ENCODE measurements around the gene PLB1.

DNA sequence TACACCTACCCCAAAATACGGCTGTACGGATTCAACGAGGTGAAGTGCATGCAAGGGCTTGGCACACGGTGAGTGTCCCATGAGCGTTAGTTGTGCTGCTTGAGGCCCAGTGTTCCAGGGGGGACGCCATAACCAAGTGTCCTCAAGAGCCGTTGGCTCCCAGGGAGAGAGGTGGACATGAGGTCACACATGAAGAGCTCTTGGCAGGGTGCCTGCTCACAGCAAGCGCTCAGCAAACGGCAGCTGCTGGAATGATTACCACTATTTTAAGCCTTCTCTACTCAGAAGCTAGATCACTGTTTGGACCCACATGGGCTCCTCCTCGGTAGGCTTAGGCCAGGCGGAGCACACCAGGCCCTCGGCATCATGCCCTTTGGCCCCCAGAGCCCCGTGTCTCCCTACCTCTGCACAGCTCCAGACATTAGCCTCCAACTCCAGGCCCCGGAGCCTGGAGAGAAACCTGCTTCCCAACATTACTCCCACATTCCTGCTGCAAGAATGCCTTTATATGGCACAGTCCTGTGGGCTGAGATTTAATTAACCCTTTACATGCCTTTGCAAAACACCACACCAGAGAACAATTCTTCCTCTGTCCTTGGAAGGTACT is 187.3 kb downstream of the PLB1 start:
- TF ChIP-seq, protein P1, sequence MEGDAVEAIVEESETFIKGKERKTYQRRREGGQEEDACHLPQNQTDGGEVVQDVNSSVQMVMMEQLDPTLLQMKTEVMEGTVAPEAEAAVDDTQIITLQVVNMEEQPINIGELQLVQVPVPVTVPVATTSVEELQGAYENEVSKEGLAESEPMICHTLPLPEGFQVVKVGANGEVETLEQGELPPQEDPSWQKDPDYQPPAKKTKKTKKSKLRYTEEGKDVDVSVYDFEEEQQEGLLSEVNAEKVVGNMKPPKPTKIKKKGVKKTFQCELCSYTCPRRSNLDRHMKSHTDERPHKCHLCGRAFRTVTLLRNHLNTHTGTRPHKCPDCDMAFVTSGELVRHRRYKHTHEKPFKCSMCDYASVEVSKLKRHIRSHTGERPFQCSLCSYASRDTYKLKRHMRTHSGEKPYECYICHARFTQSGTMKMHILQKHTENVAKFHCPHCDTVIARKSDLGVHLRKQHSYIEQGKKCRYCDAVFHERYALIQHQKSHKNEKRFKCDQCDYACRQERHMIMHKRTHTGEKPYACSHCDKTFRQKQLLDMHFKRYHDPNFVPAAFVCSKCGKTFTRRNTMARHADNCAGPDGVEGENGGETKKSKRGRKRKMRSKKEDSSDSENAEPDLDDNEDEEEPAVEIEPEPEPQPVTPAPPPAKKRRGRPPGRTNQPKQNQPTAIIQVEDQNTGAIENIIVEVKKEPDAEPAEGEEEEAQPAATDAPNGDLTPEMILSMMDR (IDR thresholded peaks at IDR 0.05; ENCODE audit: poor library complexity, severe bottlenecking) = no peak
- TF ChIP-seq EZH2 (IDR thresholded peaks at IDR 0.05; ENCODE audit: borderline replicate concordance, insufficient read depth, low read length, poor library complexity, severe bottlenecking) (no peak), POLR2AphosphoS5 (IDR thresholded peaks at IDR 0.05) (no peak), REST (IDR thresholded peaks at IDR 0.05; ENCODE audit: borderline replicate concordance) (no peak), MXI1 (conservative IDR thresholded peaks at IDR 0.05; ENCODE audit: poor library complexity, severe bottlenecking) (no peak), EP300 (conservative IDR thresholded peaks at IDR 0.05; ENCODE audit: poor library complexity, severe bottlenecking) (no peak), RAD21 (conservative IDR thresholded peaks at IDR 0.05) (no peak), TAF1 (IDR thresholded peaks at IDR 0.05; ENCODE audit: low read depth) (no peak)

Data from neural cell (in vitro differentiated cells).